ENCODE results near the gene GALNT9.

DNA sequence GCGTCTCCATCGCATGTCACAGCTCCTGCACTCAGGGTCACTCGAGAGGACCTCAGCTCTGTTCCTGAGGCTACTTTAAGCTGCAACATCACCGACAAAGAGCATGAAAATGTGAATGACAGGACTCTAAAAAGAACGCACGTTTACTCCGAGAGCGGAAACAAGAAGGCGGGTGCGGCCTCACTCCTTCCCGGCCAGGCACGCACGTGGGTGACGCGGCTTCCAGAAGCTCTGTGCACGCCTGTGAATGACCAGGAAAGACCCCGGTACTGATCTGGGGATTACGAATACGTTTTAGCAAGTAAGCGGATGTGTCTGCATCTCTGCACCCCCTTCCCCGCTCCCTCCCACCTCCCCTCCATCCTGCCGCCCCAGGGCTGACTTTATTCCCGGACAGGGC lies 15.2 kb upstream of the GALNT9 start:
- TF ChIP-seq, protein P1, sequence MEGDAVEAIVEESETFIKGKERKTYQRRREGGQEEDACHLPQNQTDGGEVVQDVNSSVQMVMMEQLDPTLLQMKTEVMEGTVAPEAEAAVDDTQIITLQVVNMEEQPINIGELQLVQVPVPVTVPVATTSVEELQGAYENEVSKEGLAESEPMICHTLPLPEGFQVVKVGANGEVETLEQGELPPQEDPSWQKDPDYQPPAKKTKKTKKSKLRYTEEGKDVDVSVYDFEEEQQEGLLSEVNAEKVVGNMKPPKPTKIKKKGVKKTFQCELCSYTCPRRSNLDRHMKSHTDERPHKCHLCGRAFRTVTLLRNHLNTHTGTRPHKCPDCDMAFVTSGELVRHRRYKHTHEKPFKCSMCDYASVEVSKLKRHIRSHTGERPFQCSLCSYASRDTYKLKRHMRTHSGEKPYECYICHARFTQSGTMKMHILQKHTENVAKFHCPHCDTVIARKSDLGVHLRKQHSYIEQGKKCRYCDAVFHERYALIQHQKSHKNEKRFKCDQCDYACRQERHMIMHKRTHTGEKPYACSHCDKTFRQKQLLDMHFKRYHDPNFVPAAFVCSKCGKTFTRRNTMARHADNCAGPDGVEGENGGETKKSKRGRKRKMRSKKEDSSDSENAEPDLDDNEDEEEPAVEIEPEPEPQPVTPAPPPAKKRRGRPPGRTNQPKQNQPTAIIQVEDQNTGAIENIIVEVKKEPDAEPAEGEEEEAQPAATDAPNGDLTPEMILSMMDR (IDR thresholded peaks at IDR 0.05; ENCODE audit: low read depth, low read length): no peak
- no peak for TF ChIP-seq EZH2phosphoT487 (IDR thresholded peaks at IDR 0.05; ENCODE audit: low read depth)

Data from OCI-LY3 (cell line).